Raji (cell line): ENCODE results near the gene SDK1.

Source experiments
- POLR2A ChIP-seq: IDR thresholded peaks from 2 replicates; pipeline ENCODE4 v1.6.1; 2011; ENCODE audit warnings: low read depth, low read length, control low read depth; ENCODE audit not compliant: insufficient read depth

SDK1 gene

GRCh38 chr7:4163565-4164203 is 862.6 kb downstream of the SDK1 start:
- TF ChIP-seq POLR2A, result no peak

- no peak for TF ChIP-seq POLR2A
These were observed 863.5 kb downstream of the SDK1 start for GRCh38 chr7:4164556-4164955.

GRCh38 chr7:4166340-4166739 is 865.3 kb downstream of the SDK1 start:
- no peak for TF ChIP-seq POLR2A

GRCh38 chr7:4166807-4167206 is 865.8 kb downstream of the SDK1 start:
- no peak for TF ChIP-seq POLR2A

GRCh38 chr7:4167385-4167910 is 866.4 kb downstream of the SDK1 start:
- TF ChIP-seq POLR2A, result no peak

GRCh38 chr7:4168041-4168440 is 867.0 kb downstream of the SDK1 start:
- no peak for TF ChIP-seq POLR2A

- TF ChIP-seq POLR2A, result no peak
These were observed 867.5 kb downstream of the SDK1 start for GRCh38 chr7:4168541-4168940.

GRCh38 chr7:4169455-4169854 is 868.4 kb downstream of the SDK1 start:
- no peak for TF ChIP-seq POLR2A

- TF ChIP-seq POLR2A, result no peak
These were observed 870.1 kb downstream of the SDK1 start for GRCh38 chr7:4170997-4171786.

GRCh38 chr7:4172883-4173282 is 871.8 kb downstream of the SDK1 start:
- no peak for TF ChIP-seq POLR2A

- no peak for TF ChIP-seq POLR2A
These were observed 872.6 kb downstream of the SDK1 start for GRCh38 chr7:4173615-4174014.

- TF ChIP-seq POLR2A, result no peak
These were observed 873.0 kb downstream of the SDK1 start for GRCh38 chr7:4174016-4174415.

- no peak for TF ChIP-seq POLR2A
These were observed 873.4 kb downstream of the SDK1 start for GRCh38 chr7:4174451-4174850.

GRCh38 chr7:4174884-4175283 is 873.8 kb downstream of the SDK1 start:
- no peak for TF ChIP-seq POLR2A

- no peak for TF ChIP-seq POLR2A
These were observed 874.4 kb downstream of the SDK1 start for GRCh38 chr7:4175346-4175973.

GRCh38 chr7:4177001-4177400 is 875.9 kb downstream of the SDK1 start:
- no peak for TF ChIP-seq POLR2A

- no peak for TF ChIP-seq POLR2A
These were observed 877.4 kb downstream of the SDK1 start for GRCh38 chr7:4178416-4178815.
